HG03439 (cell line): ENCODE measurements around the gene ZNF648.
"Not testable (repeated sequence)": the region's sequence is repeated elsewhere in the genome, so short reads cannot be mapped to it uniquely, and the experiment has no call there.

Experiments used
- ATAC-seq: cut with Tn5 transposase; IDR thresholded peaks from one replicate; pipeline ENCODE4 v1.9.1; 2021; ENCODE audit warnings: mild to moderate bottlenecking, moderate library complexity; ENCODE audit not compliant: unreplicated experiment

ZNF648 gene, protein sequence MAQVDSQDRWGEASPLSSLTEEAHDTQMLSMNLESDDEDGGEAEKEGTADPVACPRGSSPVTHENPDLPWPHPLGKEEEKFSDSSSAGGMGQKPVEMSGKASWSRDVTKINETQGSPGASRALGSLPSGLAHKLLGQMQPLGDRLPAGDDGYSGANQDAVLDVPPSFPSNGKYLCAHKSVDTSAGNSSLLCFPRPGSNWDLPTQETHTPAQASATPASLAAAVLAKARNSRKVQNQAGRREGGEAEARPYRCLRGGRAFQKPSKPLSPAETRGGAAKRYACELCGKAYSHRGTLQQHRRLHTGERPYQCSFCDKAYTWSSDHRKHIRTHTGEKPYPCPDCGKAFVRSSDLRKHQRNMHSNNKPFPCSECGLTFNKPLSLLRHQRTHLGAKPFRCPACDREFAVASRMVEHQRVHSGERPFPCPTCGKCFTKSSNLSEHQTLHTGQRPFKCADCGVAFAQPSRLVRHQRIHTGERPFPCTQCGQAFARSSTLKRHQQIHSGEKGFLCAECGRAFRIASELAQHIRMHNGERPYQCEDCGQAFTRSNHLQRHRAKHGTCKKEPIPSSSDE

DNA sequence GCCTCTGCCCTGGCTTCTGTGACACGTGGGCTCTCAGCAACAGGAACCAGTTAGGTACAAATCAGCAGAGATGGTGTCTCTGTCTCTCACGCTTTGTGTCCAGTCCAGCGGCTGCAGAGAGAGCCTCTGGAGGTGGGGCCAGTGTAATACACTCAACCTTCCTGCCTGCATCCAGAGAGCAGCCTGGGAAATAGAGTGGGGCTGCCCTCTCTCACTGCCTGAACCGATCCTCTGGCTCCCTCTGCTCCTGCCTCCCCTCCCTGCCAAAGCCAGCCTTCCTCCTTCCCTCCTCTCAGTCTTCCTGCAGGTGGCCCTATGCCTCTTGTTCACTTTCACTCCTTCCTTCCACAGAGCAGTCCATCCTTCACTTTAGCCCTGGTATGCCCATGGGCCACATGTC, at the start of gene ZNF648:
Gene ZNF648, minus strand, starts transcription at position 119 of the 400 bp plus-strand sequence. CDS start 3,702 bp downstream, outside the sequence.
- ATAC-seq = no peak

DNA sequence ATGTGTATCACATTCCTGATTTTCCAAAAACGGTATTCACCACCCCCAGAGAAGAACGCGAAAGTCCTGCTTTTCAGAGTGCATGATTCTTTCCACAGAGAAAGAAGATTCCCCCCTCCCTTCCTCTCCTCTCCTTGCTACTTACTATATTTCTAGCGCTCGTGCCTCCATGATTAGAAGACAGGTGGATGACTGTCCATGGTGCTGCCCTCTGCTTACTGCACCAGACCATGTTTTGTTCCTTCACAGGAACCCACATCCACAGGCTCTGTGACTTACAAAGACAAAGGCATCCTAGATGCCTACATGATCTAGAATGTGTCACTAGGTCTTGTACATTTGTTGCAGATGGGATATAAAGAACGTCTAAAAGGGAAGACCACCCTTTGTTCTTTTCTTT, 49.1 kb upstream of the ZNF648 start:
- ATAC-seq = no peak

DNA sequence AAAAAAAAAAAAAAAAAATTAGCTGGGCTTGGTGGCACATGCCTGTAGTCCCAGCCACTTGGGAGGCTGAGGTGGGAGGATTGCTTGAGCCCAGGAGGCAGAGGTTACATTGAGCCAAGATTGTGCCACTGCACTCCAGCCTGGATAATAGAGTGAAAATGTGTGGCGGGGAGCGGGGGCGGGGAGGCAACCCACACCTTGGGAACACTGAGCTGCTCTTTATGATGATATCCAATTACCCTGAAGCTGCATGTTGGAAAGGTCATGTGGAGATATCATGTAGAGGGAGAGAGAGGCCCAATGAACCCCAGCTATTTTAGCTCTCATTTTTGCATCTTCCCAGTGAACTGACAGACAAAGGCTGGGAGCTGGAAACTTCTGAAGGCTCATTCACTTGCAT, 48.3 kb upstream of the ZNF648 start:
- no peak for ATAC-seq

DNA sequence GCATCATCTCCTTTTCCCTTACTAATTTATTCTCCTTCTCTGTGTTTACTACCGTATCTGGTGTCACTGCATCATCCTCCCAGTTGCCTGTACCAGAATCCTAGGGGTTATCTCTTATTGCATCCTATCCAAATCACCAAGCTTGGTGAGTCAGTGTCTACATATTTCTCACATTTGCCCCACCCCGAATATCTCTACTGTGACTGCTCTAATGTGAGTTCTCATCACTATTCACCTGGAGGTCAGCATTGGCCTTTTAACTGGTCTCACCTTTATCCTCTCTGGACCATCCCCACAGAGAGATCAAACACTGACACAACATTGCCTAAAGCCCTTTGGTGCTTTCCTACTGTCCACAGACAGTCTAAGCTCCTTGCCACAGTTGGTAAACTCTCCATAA, 45.7 kb upstream of the ZNF648 start:
- ATAC-seq = no peak

DNA sequence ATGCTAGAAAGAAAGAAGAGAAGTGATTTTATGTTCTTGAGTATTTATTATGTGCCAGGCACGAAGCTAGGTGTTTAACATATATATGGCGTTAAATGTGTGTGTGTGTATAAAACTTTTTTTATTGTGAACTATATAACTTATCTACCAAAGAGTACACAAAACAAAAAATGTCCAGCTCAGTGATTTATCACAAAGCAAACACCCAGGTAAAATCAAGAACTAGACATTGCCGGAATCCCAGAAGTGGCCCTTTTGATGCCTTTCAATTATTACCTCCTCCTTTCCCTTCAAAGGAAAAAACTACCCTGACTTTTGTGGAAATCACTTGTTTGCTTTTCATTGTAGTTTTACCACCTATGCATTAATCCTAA, 40.5 kb upstream of the ZNF648 start:
- ATAC-seq = no peak

DNA sequence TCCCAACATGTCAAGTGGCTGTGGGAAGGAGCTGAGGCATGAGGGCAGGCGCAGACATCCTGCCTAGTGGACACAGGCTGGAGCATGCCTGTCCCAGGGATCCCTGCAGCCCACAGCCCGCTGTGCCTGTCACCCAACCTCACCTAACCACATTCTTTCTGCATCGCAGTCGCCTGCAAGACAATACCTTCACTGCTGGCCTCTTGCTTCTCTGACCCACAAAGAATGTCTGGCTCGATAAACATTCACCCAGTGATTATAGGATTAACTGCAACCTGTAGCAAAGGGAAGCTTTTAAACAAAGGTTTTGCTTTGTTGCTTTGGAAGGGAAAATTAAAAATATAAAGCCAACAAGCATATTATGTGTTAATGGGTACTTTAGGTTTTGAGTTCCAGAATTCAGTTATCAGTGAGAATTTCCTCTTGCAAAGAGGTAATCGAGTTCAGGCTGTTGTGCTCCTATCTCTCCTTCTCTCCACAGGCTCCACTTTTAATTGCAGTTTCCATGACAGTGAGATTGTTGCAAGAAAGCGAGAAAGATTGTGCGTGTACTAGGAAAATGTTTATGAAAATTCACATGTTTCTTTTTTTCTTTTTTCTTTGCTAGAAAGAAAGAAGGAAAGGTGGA, 40.0 kb upstream of the ZNF648 start:
- no peak for ATAC-seq

DNA sequence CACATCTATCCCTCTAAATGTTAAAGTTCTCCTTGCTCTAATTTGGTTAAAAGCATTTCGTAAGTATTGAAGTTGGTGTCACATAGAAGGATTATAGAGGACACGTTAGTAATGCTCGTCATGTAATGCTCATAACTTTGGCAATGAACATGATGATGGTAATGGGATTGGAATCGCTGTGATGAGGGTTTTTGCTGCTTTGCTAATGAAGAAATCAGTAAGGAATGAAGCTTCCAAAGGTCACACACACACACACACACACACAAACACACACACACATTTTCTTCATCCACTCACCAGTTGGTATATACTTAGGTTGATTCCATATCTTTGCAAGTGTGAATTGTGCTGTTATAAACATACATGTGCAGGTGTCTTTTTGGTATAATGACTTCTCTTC, 36.8 kb upstream of the ZNF648 start:
- ATAC-seq = no peak

DNA sequence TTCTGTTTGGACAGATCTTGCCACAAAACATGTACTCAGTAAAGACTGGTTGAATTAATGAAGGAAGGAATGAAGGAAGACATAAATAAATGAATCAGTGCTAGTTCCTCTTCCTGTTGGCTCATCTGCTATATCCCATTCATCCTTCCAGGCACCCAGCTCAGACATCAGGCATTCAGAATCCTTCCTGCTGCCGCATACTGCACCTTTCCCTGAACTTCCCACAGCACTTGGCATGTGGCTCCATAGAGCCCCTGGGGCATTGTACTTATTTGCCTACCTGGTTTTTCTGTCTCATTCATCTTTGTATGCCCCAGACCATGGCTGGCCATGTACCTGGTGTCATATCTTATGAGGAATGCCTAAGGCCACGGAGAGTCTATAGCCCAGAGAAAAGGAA, 34.4 kb upstream of the ZNF648 start:
- ATAC-seq = no peak

DNA sequence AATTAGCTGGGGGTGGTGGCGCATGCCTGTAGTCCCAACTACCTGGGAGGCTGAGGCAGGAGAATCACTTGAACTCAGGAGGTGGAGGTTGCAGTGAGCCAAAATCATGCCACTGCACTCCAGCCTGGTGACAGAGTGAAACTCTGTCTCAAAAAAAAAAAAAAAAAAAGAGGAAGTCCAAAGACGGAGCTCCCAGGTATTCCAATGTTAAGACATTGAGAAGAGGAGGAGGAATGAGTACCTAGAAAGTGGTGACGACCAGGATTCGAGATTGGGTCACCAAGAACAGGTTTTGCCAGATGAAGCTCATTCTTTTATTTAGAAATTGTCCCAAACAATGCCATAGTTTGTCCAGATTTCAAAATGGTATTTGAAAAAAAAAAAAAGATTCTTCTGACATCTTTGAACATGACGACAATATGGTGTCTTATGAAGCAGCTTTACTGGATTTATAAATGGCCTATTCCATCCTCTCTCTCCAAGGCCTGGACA, 33.0 kb upstream of the ZNF648 start:
- not testable (repeated sequence) for ATAC-seq

DNA sequence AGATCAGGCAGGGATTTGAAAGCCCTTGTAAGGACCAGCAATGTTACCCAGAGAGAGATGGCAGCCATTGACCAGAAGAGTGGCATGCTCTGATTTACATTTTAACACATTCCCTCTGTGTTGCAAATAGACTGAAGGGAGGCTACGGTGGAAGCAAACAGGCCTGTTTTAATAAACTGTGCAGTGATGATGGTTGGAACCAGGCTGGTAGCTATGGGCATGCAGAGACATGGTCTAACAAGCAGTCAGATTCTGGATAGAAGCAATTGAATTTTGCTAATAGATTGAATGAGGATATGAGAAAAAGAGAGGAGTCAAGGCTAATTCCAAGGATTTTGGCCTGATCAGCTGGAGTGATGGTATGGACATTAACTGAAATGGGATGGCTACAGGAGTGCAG, 32.3 kb upstream of the ZNF648 start:
- ATAC-seq = no peak

DNA sequence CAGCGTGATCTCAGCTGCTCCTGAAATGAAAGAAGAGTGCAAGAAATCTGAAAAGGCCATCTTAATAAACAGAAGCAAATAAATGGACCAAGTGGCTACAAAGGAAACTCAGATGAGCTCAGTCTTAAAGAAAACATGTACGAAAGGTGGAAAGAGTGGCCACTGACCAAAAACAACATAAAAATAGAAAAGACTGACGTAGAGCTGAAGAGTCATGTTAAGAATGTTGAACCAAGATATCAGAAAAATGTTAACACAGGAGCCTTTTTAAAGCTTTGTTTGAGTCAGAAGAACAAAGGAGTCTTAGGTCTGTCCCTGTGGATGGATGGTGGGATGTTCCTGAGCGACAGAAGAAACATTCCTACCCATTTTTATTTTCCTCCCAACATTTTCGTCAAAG, 30.8 kb upstream of the ZNF648 start:
- no peak for ATAC-seq

DNA sequence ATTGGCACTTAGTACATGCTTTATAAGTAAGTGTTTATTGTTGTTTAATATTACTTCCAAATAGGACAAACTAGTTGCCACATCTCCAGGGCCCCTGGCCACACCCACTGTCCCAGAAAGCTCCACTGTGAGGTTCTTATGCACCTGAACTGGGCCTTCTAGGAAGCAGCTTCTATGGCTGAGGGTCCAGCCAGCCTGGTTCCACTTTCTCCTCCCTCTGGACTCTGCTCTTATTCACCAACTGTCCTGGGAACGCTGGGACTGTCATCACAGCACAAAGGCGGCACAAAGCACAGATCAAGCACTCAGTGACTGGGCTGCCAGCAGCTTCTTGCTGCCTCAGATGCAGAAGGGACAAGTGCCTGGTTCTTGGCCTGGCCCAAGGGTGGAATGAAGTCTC, 29.6 kb upstream of the ZNF648 start:
- ATAC-seq = no peak

DNA sequence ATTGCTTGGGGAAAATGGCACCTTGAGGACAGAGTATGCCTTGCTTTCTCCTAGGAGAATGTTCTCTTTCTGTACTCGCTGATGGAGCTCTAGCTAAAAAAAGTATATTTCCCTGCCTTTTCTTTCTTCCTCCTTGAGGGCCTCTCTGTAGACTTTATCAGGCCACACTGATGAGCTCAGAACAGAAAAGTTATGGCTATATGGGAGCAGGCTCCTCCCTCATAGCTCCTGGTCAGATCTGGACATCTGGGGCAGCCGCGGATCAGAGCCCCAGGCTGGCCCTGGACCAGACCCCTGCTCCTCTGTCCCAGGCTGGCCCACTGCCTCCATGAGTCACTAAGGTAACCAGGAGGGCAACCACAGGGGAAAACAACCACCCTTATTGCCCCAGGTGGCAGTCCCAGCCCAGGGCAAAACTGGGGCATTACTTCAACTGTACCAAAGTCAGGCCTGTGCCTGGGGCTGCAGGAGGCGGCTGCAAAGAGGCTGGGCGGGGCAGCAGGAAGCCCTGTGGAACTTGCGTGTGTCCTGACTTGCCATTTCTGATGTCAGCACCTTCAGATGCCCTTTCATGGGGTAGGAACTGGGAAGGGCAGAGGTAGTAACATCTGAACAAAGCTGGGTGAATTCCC, 26.3 kb upstream of the ZNF648 start:
- ATAC-seq = no peak

DNA sequence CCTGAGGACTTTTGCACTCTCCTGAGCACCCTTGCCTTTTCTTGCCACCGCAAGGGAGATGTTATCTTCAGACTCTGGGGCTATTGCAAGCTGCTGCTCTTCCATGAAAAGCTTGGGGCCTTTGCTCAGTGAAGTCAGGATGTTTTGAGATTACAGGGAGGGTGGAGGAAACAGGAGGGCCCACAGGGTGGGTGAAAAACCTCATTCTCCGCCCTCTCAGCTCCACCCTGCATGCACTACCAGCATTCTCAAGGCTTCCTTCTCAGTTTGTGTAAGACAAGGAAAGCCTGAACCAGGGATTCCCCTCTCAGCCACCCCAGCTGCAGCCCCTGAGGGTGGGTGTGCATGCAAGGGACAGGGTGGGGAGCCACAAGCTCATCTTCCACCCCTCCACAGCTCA, 25.8 kb upstream of the ZNF648 start:
- ATAC-seq = no peak

DNA sequence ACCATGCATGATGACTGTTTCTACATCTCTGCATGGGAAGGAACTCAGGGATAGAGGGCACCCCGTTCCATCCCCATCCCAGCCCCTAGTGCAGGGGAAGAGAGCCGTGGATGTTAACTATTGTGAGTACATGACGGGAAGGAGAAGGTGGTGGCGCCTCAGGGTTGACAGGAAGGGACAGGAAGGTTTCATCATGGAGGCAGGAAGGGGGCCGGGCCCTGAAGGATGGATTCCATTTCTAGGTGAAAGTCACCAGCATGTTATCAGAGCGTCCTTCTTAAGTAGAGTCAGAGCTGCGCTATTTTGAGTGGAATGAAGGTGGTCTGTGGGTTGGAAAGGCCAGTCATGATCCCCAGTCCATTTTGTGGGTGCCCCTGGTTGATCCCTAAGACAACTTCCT, 25.1 kb upstream of the ZNF648 start:
- no peak for ATAC-seq

DNA sequence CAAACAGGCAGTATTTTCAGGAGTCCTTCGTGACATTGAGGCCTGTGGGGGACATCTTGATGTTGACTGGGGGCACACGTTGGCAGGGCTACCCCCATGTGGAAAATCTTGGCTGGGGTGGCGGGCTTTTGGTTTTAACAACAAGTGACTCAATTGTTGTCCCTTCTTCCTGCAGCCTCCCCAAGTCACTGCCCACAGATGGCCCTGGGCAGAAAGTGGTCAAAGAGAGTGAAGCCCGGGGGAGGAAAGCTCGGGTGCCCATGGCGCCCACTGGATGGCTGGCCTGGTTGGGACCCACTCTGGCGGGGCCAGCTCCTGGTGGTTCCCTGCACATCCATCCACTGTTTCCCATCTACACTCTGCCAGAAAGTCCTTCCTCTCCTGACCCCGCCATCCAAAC, 24.6 kb upstream of the ZNF648 start:
- ATAC-seq = no peak

DNA sequence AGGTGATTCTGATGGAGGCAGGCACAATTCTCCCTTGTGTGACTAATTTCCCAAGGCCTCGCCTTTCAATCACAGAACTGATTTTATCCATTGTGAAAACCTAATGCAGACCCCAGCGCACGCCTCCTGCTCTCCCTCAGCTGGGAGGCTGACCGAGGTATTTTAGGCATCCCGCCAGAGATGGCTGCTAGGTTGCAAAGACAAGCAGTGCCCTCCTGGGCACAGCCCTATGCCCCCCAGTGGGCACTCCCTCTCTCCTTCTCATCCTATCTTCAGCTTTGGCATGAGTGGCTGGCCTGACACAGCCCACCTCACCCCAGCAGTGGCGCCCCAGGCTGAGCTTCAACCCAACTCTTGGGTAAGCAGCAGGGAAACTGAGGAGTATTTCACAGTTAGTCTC, 24.2 kb upstream of the ZNF648 start:
- ATAC-seq = no peak

DNA sequence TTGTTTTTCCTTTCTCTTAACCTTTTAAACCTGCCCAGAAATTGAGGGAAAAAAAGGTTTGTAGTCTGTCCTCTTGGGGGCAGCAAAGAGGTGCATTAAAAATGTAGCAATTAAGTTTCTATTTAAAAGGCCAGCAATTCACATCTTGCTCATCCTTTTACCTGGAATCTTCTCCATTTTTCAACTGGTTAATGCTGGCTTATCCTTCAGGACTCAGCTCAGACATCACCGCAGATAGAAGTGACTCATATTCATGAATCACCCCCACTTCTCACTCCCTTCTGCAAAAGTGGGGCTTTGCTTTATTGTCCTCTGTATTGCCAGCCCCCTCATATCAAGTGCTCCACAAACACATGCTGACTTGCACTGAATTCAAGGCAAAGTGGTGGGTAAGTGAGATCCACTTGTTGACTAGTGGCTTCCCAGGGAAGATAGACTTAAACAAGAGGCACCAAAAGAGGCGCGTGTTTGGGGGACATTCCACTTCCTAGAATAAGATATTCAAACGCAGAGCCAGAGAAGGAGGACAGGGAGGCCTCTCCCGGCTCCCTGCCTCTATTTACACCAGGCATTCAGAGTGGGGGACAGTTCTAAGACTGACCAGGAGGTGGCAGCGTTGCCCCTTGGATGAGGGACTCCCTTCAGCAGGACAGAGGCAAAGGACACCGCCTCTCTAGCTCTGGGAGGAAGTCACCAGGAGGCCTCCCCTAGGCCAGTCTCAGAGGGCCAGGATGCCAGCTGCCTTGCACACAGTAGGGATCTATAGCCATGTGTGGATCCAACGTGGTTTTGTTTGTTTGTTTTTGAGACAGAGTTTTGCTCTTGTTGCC, 23.2 kb upstream of the ZNF648 start:
- peak; percentile 67 for ATAC-seq

DNA sequence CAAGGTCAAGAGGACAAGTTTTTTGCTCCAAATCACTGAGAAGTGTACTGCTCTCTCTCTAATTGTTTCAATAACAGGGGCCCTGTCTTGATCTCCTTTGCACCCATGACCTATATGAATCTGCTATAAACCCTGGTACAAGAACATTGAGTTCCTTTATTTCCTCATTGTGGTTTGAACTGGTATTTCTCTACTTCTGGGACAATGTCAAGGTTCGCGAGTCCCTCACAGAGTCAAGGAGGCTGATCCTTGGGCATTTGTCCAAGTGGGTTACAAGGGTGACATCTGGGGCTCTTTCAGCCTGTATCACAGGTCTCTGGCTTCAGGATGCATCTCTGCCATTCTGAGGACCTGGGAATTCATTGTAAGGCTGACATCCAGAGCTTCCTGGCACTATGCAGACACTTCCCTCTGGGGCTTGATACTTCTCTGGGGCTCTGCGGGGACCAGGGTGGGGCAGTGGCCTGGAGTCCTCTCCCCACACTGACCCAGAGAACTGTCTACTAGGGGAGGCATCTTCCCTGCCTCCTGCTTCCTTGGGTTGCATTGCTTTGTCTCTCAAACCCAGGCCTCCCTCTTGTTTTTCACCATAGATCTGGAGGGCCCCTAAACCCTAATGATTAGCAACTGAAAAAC, 22.5 kb upstream of the ZNF648 start:
- no peak for ATAC-seq

DNA sequence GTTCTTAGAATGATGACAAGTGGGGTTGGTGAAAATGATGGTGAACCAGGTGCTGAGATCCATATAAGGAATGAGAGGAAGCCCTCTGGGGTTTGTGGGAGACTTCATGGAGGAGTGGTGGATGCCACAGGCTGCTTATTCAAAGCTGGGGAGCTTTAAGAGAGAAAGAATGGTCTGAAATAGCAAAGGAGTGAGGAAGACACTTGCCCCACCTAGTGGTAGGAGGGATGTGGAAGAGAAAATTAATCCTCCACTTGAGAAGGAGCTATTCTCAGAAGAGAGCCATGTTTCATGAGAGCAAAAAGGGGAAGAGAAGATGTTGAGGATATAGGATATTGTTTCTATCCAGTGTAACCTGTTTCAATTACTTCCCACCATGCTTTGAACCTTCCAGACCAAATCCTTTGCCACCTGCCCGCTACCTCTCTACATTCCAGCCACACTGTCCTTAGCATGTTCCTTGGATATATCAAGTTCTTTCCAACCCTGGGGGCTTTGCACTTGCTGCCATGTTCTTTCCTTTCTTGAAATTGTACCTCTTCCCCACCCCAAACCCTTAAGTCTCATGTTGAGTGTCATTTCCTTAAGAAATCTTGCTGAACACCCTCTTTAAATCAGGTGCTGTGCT, 19.6 kb upstream of the ZNF648 start:
- no peak for ATAC-seq
